ENCODE measurements around the gene DESI2.

DESI2 gene

DNA sequence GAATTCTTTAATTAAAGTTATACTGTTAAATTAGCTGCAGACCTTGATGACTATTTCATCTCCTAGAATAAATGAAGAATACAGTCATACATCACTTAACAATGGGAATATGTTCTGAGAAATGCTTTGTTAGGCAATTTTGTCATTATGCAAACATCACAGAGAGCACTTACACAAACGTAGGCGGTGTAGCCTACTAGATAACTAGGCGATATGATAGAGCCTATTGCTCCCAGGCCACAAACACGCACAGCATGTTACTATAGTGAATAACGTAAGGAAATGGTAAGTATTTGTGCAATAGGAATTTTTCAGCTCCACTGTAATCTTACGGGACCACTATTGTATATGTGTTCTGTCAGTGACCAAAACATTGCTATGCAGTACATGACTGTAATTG is 37.6 kb upstream of the DESI2 start:
- ChIA-PET POLR2A (no interaction called here), CTCF (interaction anchor here (1.2 kb wide), 1 partner anchor 11 kb away, joined by 4 read pairs; no protein-coding TSS in a partner anchor)
- TF ChIP-seq SP1 (IDR thresholded peaks at IDR 0.05) (no peak), FOXK2 (IDR thresholded peaks at IDR 0.05) (no peak)
- no peak for DNase-seq (ENCODE audit: extremely low spot score)

DNA sequence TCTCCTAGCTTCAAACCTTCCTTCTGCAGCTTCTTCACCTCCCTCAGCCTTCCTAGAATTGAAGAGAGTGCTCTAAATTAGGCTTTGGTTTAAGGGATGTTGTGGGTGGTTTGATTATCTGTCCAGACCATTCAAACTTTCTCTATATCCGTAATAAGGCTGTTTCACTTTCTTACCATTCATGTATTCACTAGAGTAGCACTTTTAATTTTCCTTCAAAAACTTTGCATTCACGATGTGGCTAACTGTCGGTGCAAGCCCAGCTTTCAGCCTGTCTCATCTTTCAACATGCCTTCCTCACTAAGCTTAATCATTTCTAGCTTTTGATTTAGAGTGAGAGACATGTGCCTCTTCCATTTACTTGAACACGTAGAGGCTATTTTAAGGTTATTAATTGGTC is 26.2 kb upstream of the DESI2 start:
- no peak for DNase-seq (ENCODE audit: extremely low spot score)
- TF ChIP-seq ARNT (IDR thresholded peaks at IDR 0.05) (no peak), LEF1 (IDR thresholded peaks at IDR 0.05; ENCODE audit: borderline replicate concordance) (no peak), ELF4 (IDR thresholded peaks at IDR 0.05) (no peak), FOXM1 (IDR thresholded peaks at IDR 0.05; ENCODE audit: borderline replicate concordance) (no peak), TARDBP (IDR thresholded peaks at IDR 0.05) (no peak), FOXK2 (IDR thresholded peaks at IDR 0.05) (no peak), HDGF (IDR thresholded peaks at IDR 0.05; ENCODE audit: borderline replicate concordance) (no peak), SUZ12 (IDR thresholded peaks at IDR 0.05) (no peak), NFRKB (IDR thresholded peaks at IDR 0.05) (no peak), FOXA1 (IDR thresholded peaks at IDR 0.05) (no peak), SP1 (IDR thresholded peaks at IDR 0.05) (no peak), ZNF384 (IDR thresholded peaks at IDR 0.05) (no peak), L3MBTL2 (conservative IDR thresholded peaks at IDR 0.05) (no peak), BHLHE40 (IDR thresholded peaks at IDR 0.05; ENCODE audit: borderline replicate concordance) (no peak), CTBP1 (IDR thresholded peaks at IDR 0.05; ENCODE audit: borderline replicate concordance) (no peak)
- TF ChIP-seq, protein P1, sequence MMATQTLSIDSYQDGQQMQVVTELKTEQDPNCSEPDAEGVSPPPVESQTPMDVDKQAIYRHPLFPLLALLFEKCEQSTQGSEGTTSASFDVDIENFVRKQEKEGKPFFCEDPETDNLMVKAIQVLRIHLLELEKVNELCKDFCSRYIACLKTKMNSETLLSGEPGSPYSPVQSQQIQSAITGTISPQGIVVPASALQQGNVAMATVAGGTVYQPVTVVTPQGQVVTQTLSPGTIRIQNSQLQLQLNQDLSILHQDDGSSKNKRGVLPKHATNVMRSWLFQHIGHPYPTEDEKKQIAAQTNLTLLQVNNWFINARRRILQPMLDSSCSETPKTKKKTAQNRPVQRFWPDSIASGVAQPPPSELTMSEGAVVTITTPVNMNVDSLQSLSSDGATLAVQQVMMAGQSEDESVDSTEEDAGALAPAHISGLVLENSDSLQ (IDR thresholded peaks at IDR 0.05), result no peak
- CTCF ChIA-PET, result no interaction called here
- POLR2A ChIA-PET, result no interaction called here

DNA sequence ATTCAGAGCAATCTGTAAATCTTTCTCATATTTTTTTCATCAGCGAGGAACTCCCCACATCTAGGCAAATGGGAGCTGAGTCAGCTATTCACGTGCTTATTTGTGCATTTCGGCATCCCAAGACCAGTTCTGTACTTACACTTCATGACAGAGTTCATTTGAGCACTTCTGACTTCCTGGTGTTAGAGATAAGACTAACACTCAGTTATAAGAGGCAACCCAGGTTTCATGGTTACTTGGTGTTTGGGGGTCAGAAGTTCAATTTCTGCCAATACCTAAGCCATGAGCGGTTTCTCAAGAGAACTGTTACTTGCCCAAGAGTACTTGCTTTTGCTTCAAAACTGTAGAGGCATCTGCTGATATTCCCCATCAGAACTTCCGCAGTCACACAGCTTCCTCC is 24.1 kb upstream of the DESI2 start:
- POLR2A ChIA-PET, result no interaction called here
- TF ChIP-seq CTBP1 (IDR thresholded peaks at IDR 0.05; ENCODE audit: borderline replicate concordance), result no peak
- no peak for TF ChIP-seq SUZ12 (IDR thresholded peaks at IDR 0.05)
- TF ChIP-seq TARDBP (IDR thresholded peaks at IDR 0.05), result no peak
- no peak for TF ChIP-seq FOXA1 (IDR thresholded peaks at IDR 0.05)
- TF ChIP-seq LEF1 (IDR thresholded peaks at IDR 0.05; ENCODE audit: borderline replicate concordance), result no peak
- TF ChIP-seq L3MBTL2 (conservative IDR thresholded peaks at IDR 0.05), result no peak
- TF ChIP-seq SP1 (IDR thresholded peaks at IDR 0.05), result no peak
- TF ChIP-seq ZNF384 (IDR thresholded peaks at IDR 0.05), result no peak
- TF ChIP-seq, protein P1 (IDR thresholded peaks at IDR 0.05), result no peak

DNA sequence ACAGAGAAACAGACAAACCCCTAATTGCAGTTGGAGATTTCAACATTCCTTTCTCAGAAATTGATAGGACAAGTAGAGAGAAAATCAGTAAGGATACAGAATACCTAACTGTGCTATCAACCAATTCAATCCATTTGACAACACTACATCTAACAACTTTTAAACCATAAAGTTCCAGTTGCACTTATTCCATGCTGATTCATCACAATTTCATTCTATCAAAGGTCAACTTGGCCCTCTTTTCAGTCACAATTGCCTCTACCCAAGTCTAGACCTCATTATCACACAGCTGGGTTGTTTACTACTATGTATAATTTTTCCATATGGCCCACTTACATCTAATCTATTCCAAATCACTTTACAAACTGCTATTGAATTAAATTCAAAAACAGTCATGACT is 19.8 kb upstream of the DESI2 start:
- CTCF ChIA-PET, result no interaction called here
- no peak for TF ChIP-seq ZNF384 (IDR thresholded peaks at IDR 0.05)
- TF ChIP-seq CTBP1 (IDR thresholded peaks at IDR 0.05; ENCODE audit: borderline replicate concordance), result no peak
- TF ChIP-seq FOXK2 (IDR thresholded peaks at IDR 0.05), result no peak
- TF ChIP-seq SP1 (IDR thresholded peaks at IDR 0.05), result no peak
- TF ChIP-seq ARNT (IDR thresholded peaks at IDR 0.05), result no peak
- no peak for TF ChIP-seq FOXA1 (IDR thresholded peaks at IDR 0.05)
- TF ChIP-seq L3MBTL2 (conservative IDR thresholded peaks at IDR 0.05), result no peak
- TF ChIP-seq NFRKB (IDR thresholded peaks at IDR 0.05), result no peak
- no peak for TF ChIP-seq HDGF (IDR thresholded peaks at IDR 0.05; ENCODE audit: borderline replicate concordance)
- no peak for TF ChIP-seq TARDBP (IDR thresholded peaks at IDR 0.05)
- no peak for TF ChIP-seq BHLHE40 (IDR thresholded peaks at IDR 0.05; ENCODE audit: borderline replicate concordance)
- no peak for TF ChIP-seq SUZ12 (IDR thresholded peaks at IDR 0.05)
- TF ChIP-seq ELF4 (IDR thresholded peaks at IDR 0.05), result no peak
- TF ChIP-seq, protein P1 (IDR thresholded peaks at IDR 0.05), result no peak
- no peak for TF ChIP-seq LEF1 (IDR thresholded peaks at IDR 0.05; ENCODE audit: borderline replicate concordance)
- no peak for TF ChIP-seq FOXM1 (IDR thresholded peaks at IDR 0.05; ENCODE audit: borderline replicate concordance)
- POLR2A ChIA-PET, result no interaction called here
- no peak for DNase-seq (ENCODE audit: extremely low spot score)

More for the DNA sequence above, 24.1 kb upstream of the DESI2 start:
- CTCF ChIA-PET, result no interaction called here
- DNase-seq (ENCODE audit: extremely low spot score), result no peak

DNA sequence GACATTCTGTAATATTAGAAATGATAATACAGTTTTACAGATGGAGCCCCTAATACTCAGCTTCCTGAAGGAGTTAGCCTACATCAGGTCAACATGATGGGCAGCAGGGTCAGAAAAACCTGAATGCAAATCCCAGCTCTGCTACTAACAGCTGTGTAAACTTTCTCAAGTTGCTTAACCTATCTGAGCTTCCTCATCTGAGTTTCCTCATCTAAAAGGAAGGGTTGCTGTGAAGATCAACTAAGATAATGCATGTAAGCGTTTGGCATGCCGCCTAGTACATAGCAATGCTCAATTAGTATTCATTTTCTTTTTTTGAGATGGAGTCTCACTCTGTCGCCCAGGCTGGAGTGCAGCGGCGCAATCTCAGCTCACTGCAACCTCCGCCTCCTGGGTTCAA is 18.4 kb upstream of the DESI2 start:
- POLR2A ChIA-PET, result interaction anchor here (2.2 kb wide), 1 partner anchor 18 kb away, joined by 9 read pairs; the partner anchor contains the start of gene DESI2
- TF ChIP-seq LEF1 (IDR thresholded peaks at IDR 0.05; ENCODE audit: borderline replicate concordance), result no peak
- TF ChIP-seq CTBP1 (IDR thresholded peaks at IDR 0.05; ENCODE audit: borderline replicate concordance), result no peak
- TF ChIP-seq FOXA1 (IDR thresholded peaks at IDR 0.05), result no peak
- no peak for TF ChIP-seq TARDBP (IDR thresholded peaks at IDR 0.05)
- CTCF ChIA-PET, result no interaction called here
- no peak for DNase-seq (ENCODE audit: extremely low spot score)

DNA sequence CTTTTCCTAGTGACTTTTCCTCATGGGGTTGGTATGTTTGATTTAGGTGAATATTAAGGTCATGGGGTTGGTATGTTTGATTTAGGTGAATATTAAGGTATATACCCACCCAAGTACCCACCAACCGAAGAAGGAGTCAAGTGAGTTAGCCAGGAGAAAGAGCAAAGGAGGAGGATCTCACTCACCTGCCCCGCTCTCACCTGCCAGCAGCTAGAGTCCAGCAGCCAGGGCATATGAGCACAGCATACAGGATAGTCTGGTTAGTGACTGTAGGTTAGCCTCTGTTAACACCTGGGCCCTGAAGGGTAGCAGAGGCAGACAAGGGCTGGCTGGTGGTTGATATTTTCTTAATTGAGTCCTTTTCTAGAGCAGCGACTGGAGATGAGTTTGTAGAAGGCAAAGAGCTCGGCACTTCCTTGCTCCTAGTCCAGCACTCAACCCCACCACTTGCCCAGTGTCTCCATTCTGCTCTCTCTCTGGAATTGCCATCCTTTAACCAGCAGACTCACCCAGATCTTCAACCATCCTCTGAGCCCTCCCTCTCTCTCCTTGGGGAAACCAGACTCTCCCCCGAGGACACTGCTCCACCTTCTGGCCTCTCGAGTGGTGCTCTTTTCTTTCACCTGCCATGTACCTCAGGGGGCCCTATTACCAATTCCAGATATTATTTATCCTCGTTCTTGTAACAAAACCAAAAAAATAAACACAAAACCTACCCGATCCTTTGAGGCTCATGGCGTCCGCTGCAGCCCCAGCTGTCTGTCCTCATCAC is 16.3 kb upstream of the DESI2 start:
- TF ChIP-seq NFRKB (IDR thresholded peaks at IDR 0.05) (no peak), SUZ12 (IDR thresholded peaks at IDR 0.05) (no peak), BHLHE40 (IDR thresholded peaks at IDR 0.05; ENCODE audit: borderline replicate concordance) (no peak), ELF4 (IDR thresholded peaks at IDR 0.05) (no peak), SP1 (IDR thresholded peaks at IDR 0.05) (no peak), ZNF384 (IDR thresholded peaks at IDR 0.05) (no peak), FOXA1 (IDR thresholded peaks at IDR 0.05) (no peak), CTBP1 (IDR thresholded peaks at IDR 0.05; ENCODE audit: borderline replicate concordance) (no peak), FOXK2 (IDR thresholded peaks at IDR 0.05) (no peak), LEF1 (IDR thresholded peaks at IDR 0.05; ENCODE audit: borderline replicate concordance) (no peak), FOXM1 (IDR thresholded peaks at IDR 0.05; ENCODE audit: borderline replicate concordance) (no peak), ARNT (IDR thresholded peaks at IDR 0.05) (no peak), HDGF (IDR thresholded peaks at IDR 0.05; ENCODE audit: borderline replicate concordance) (no peak)
- TF ChIP-seq, protein P1 (IDR thresholded peaks at IDR 0.05), result no peak
- ChIA-PET POLR2A (no interaction called here), CTCF (interaction anchor here (1.1 kb wide), 1 partner anchor 33 kb away, joined by 3 read pairs; no protein-coding TSS in a partner anchor)
- no peak for DNase-seq (ENCODE audit: extremely low spot score)

Measured in HEK293T (cell line).